GM19395 (cell line): ENCODE results near the gene ACAT1.
"Not testable (repeated sequence)": the region's sequence is repeated elsewhere in the genome, so short reads cannot be mapped to it uniquely, and the experiment has no call there.

Experiments used
- ATAC-seq: cut with Tn5 transposase; IDR thresholded peaks from one replicate; pipeline ENCODE4 v1.9.1; 2021; ENCODE audit warnings: mild to moderate bottlenecking, moderate library complexity; ENCODE audit not compliant: unreplicated experiment

Gene ACAT1

DNA sequence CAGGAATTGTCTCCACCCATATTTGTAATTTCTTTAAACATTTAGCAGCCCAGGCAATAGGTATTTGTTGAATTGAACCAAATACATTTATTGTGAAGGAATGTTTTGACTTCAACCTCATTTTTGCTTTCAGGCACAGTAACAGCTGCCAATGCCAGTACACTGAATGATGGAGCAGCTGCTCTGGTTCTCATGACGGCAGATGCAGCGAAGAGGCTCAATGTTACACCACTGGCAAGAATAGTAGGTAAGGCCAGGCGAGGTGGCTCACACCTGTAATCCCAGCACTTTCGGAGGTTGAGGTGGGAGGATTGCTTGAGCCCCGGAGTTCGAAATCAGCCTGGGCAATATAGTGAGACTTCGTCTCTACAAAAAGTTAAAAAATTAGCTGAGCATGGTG, 20.9 kb downstream of the ACAT1 start:
- no peak for ATAC-seq

DNA sequence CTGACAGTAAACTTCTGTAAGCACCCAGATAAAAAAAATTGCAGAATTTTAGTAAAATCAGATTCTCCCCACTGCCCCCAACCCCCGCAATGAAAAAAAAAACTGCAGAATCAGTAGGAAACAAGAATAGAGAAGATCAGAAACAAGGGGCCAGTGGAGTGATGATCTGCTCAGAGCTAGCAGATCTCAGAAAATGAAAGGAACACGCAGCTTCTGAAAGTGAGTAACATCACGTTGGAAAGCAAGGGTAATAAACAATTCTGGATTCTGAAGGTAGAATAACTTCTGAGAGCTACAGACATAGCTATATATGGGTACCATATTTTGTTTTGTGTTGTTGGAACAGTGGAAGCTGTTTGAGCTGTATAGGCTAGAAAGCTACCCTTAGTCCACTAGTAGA, 23.2 kb downstream of the ACAT1 start:
- no peak for ATAC-seq

DNA sequence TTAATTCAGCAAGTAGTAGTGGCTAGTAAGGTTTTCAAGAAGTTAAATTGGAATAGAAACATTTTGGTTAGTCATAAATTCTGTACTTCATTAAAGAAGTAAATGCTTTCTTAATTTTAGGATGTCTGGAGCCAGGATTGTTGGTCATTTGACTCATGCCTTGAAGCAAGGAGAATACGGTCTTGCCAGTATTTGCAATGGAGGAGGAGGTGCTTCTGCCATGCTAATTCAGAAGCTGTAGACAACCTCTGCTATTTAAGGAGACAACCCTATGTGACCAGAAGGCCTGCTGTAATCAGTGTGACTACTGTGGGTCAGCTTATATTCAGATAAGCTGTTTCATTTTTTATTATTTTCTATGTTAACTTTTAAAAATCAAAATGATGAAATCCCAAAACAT, 25.8 kb downstream of the ACAT1 start:
- no peak for ATAC-seq

DNA sequence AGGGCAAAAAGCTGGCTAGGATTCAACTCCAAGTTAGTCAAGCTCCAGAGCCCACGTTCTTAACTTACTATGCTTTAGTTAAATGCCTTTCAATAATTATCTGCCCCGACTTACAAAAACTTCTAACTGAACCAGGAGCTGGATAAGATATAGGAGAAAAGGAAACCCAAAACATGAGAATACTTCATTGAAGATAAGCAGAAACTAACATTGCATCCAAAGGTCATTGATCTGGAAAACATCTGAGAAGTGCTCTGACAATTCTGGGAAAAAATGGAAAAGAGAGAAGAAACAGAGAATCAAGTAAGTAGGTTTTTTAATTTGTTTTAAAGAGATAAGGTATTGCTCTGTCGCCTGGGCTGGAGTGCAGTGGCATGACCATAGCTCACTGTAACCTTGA, 27.2 kb downstream of the ACAT1 start:
- no peak for ATAC-seq

DNA sequence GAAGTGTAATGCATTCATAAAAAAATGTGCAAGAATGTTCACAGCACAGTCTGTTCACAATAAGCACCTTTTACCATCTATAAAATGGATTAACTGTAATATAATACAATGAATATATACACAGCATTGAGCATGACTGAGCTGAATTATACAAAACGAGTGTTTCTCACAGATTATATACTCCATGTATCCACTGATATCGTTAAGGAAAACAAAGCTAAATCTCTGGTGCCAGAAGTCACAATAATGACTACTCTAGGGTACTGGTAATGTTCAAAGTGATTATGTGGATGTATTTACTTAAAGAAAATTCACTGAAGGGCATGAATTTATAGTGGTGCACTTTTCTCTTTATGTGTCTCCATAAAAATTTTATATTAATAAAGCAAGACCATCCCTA, 33.2 kb downstream of the ACAT1 start:
- ATAC-seq, result no peak

DNA sequence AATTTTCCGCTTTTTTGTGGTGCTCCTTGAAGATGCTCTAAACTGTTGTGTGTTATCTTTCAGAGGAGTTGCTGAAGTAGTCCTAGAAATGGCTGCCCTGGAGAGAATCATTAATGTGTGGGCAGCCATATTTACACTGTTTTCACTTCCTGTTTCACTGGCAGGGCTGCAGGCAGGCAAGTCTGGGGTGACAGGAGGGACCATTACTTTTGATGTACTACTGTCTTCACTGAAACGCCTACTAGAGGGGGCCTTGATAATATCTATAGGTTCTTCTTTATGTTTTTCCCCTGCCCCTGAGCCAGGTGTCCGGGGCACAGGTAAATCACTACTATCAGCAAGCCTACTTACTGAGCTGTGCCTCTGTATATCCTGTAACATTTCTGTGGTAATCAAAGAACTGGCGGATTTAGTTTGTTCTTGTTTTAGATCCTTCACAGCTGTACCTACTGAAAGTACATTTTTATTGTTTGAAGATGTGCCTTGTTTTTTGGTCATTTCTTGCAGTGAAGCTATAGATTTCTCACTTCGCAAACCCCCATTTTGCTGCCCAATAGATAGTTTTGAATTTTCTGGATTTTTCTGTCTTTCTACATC, 39.7 kb downstream of the ACAT1 start:
- peak; percentile 99 for ATAC-seq

DNA sequence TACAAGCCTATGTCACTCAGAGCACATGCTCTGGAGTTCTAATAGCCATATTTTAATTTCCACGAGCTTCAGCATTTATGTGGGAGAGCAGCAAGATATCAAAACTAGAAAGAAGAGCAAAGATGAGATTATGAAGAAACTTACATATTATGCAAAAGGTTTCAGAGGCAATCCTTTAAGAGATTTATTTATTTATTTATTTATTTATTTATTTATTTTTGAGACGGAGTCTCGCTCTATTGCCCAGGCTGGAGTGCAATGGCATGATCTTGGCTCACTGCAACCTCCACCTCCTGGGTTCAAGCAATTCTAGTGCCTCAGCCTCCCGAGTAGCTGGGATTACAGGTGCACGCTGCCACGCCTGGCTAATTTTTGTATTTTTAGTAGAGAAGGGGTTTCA, 41.5 kb downstream of the ACAT1 start:
- not testable (repeated sequence) for ATAC-seq

DNA sequence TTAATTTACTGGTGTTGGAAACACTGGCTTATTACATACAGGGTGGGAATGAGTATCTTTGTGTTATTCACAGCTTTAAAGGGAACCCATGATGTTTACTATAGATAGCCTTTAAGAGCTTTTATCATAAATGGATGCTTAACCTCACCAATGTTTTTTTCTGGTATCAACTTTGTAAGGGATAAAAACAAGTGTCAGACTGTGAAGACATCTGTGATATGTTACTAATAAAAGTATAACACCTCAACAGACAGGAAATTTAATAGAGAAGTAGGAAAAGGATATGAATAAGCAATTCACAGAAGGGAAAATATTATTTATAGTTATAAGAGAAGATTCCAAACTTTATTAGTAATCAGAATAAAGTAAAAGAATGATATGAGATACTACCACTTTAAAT, 46.3 kb downstream of the ACAT1 start:
- ATAC-seq, result no peak

DNA sequence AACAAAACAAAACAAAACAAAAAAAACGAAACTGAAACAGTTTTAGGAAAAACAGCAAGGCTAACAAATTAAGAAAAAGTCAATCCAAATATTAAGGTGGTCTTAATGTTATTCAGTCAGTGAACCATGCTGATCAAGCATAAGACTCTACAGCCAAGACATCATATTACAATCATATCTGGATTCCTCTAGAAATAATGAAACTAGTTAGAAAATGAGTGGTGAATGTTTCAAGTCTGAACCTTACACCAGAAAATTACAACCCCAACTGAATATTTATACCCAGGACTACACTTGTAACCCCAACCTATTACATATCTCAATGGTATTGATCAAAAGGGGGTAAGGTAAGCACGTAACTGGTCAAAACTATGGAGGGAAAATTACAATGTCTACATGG, 48.8 kb downstream of the ACAT1 start:
- no peak for ATAC-seq

DNA sequence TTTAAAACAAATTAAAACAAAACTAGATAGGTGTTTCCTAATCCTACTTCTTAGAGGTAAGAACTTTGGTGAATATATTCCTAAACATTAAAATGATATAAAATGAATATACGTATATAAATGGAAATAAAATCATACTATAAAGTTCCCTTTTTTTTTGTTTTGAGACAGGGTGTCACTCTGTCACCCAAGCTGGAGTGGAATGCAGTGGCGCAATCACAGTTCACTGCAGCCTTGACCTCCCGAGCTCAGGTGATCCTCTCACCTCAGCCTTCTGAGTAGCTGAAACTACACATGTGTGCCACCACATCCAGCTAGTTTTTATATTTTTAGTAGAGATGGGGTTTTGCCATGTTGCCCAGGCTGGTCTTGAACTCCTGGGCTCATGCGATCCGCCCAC, 56.2 kb downstream of the ACAT1 start:
- no peak for ATAC-seq

DNA sequence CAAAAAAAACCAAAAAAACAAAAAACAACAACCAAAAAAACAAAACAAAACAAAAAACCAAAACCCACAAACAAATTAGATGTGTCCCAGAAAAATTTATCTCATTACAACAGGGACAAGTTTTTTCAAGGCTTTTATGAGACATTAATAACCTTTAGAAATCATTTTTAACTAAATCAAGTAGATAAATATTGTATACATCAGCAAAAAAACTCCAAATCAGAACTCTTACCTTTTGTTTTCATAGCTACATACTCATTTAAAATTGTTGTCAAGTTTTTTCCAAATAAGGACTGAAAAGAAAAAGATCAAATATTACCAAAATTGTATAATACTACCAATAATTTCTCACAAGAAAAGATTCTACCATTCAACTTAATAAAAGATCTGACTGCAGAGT, 72.4 kb downstream of the ACAT1 start:
- ATAC-seq, result no peak

DNA sequence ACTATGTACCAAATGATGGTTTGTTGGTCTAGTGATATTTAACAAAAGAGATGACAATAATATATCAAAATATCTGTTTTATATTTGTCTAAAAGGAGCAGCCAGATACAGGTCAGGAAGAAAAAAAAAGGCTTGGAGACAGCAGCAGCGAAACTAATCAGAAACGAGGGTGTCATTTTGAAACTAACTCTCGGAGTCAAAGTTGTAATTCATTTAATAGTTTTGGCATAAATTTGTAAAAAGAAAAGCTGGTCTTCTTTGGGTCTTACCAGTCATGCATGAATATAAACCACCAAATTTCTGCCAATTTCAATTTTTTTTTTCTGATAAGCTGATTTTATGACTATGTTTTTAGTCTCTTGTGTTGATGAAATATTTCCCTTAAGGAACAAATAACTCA, 75.5 kb downstream of the ACAT1 start:
- ATAC-seq, result peak; percentile 43
